MM.1S (cell line): ENCODE data around the gene EHMT2.

Experiments
- DNase-seq: peaks from one replicate; pipeline ENCODE4 v3.0.0-alpha.2; 2015
- H2AFZ ChIP-seq: fragments of 300-600 bp; sonication (generic); 2 replicates; pipeline ENCODE4 v1.6.0; 2016; ENCODE audit warnings: antibody characterized with exemption, low read length
- H3F3A ChIP-seq: fragments of 300-600 bp; sonication (generic); 2 replicates; pipeline ENCODE4 v1.6.1; 2016; ENCODE audit warnings: mild to moderate bottlenecking, antibody characterized with exemption, low read length, moderate library complexity, mixed read lengths; ENCODE audit not compliant: insufficient read depth
- H3K27ac ChIP-seq: fragments of 300-600 bp; sonication (generic); 2 replicates; pipeline ENCODE4 v1.5.1; 2016; ENCODE audit warnings: mild to moderate bottlenecking, low read length
- H3K27me3 ChIP-seq: fragments of 300-600 bp; sonication (generic); replicated peaks from 2 replicates; pipeline ENCODE4 v1.6.0; 2016; ENCODE audit warnings: low read length; ENCODE audit not compliant: insufficient read depth
- H3K36me3 ChIP-seq: fragments of 300-600 bp; sonication (generic); replicated peaks from 2 replicates; pipeline ENCODE4 v1.6.1; 2016; ENCODE audit warnings: mild to moderate bottlenecking, low read length, mixed read lengths; ENCODE audit not compliant: insufficient read depth
- H3K4me1 ChIP-seq: fragments of 300-600 bp; sonication (generic); 2 replicates; pipeline ENCODE4 v1.6.1; 2016; ENCODE audit warnings: low read length, mixed read lengths
- H3K4me2 ChIP-seq: fragments of 300-600 bp; sonication (generic); 2 replicates; pipeline ENCODE4 v1.6.0; 2016; ENCODE audit warnings: low read depth, low read length
- H3K4me3 ChIP-seq: fragments of 300-600 bp; sonication (generic); 2 replicates; pipeline ENCODE4 v1.5.1; 2016; ENCODE audit warnings: low read length, mixed read lengths
- H3K79me2 ChIP-seq: fragments of 300-600 bp; sonication (generic); 2 replicates; pipeline ENCODE4 v1.6.1; 2016; ENCODE audit warnings: mixed run types, low read length, mixed read lengths
- H3K9ac ChIP-seq: fragments of 300-600 bp; sonication (generic); 2 replicates; pipeline ENCODE4 v1.6.1; 2016; ENCODE audit warnings: low read length, mixed read lengths
- H3K9me2 ChIP-seq: fragments of 300-600 bp; sonication (generic); replicated peaks from 2 replicates; pipeline ENCODE4 v1.6.1; 2016; ENCODE audit warnings: mild to moderate bottlenecking, low read length, mixed read lengths; ENCODE audit not compliant: insufficient read depth
- H3K9me3 ChIP-seq: fragments of 300-600 bp; sonication (generic); replicated peaks from 2 replicates; pipeline ENCODE4 v1.6.1; 2016; ENCODE audit warnings: mild to moderate bottlenecking, low read length, mixed read lengths; ENCODE audit not compliant: insufficient read depth
- H4K20me1 ChIP-seq: fragments of 300-600 bp; sonication (generic); 2 replicates; pipeline ENCODE4 v1.6.1; 2016; ENCODE audit warnings: mild to moderate bottlenecking, low read length, moderate library complexity, mixed read lengths; ENCODE audit not compliant: insufficient read depth
- EZH2 ChIP-seq: fragments of 300-600 bp; sonication (generic); optimal IDR thresholded peaks from 2 replicates; pipeline ENCODE3; 2017; ENCODE audit warnings: low read depth, mild to moderate bottlenecking, antibody characterized with exemption, low read length, mixed read lengths
- EZH2phosphoT487 ChIP-seq: fragments of 300-600 bp; sonication (generic); IDR thresholded peaks from 2 replicates; pipeline ENCODE4 v1.6.1; 2018; ENCODE audit warnings: antibody characterized with exemption, low read length
- TF ChIP-seq, protein P1 (sequence below): fragments of 300-600 bp; sonication (generic); IDR thresholded peaks from 2 replicates; pipeline ENCODE4 v1.5.1; 2016; ENCODE audit warnings: antibody characterized with exemption, low read length, mixed read lengths

EHMT2 gene

DNA sequence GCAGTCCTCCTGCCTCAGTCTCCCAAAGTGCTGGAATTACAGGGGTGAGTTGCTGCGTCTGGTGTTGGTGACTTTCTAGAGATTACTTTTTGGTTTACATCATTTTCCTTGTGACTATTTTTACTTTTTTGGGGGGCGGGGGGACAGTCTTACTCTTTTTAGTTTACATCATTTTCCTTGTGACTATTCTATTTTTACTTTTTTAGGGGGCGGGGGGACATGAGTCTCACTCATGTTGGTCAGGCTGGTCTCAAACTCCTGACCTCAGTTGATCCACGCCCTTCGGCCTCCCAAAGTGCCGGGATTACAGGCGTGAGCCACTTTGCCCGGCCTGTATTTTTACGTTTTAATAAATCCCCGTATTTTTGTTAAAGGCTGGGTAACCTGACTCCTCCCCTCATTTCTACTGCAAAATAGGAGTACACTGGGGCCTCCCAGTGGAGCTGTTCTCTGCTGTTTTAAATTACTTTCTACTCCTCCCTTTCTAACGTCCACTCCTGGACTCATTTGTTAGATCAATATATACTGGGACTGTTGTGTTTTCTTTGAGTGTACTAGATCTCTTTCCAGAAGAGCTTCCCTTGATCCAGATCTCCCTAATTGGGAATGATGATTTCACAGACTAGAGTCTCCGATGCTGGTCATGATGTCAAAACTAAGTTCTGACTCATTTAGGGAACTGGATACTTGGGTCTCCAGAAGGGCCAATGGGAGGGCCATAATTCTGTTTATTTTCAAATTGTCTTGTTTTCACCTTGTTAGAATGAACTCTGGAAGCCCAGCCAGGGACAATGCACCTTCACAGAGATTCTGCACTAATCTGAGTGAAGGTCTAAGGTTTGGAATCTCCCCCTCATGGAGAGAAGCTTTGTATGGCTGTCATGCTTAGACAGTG is 60.8 kb downstream of the EHMT2 start:
- peak; percentile 29 for DNase-seq
- H3K27me3 ChIP-seq = no peaks in the 10 kb centered on the region
- peak overlapping the region; percentile 81; the same call in 1 of the 2 replicates for H3K27ac ChIP-seq
- H3K36me3 ChIP-seq = peaks cover 27% of the 10 kb centered on the region; the same call in 1 of the 2 replicates
- peaks cover 20% of the 10 kb centered on the region for H3K4me1 ChIP-seq
- TF ChIP-seq, protein P1, sequence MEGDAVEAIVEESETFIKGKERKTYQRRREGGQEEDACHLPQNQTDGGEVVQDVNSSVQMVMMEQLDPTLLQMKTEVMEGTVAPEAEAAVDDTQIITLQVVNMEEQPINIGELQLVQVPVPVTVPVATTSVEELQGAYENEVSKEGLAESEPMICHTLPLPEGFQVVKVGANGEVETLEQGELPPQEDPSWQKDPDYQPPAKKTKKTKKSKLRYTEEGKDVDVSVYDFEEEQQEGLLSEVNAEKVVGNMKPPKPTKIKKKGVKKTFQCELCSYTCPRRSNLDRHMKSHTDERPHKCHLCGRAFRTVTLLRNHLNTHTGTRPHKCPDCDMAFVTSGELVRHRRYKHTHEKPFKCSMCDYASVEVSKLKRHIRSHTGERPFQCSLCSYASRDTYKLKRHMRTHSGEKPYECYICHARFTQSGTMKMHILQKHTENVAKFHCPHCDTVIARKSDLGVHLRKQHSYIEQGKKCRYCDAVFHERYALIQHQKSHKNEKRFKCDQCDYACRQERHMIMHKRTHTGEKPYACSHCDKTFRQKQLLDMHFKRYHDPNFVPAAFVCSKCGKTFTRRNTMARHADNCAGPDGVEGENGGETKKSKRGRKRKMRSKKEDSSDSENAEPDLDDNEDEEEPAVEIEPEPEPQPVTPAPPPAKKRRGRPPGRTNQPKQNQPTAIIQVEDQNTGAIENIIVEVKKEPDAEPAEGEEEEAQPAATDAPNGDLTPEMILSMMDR = peak; percentile 20; the same call in 1 of the 2 replicates
- TF ChIP-seq EZH2phosphoT487 = no peak
- H4K20me1 ChIP-seq = peaks cover 27% of the 10 kb centered on the region
- peaks cover 45% of the 10 kb centered on the region for H3K79me2 ChIP-seq
- peaks cover 93% of the 10 kb centered on the region for H3F3A ChIP-seq
- H3K9me3 ChIP-seq = no peaks in the 10 kb centered on the region
- H3K9me2 ChIP-seq = no peaks in the 10 kb centered on the region
- H2AFZ ChIP-seq = no peak overlapping the region
- H3K4me2 ChIP-seq = peak overlapping the region; percentile 99
- peak overlapping the region; percentile 97 for H3K9ac ChIP-seq
- peak overlapping the region; percentile 98 for H3K4me3 ChIP-seq

DNA sequence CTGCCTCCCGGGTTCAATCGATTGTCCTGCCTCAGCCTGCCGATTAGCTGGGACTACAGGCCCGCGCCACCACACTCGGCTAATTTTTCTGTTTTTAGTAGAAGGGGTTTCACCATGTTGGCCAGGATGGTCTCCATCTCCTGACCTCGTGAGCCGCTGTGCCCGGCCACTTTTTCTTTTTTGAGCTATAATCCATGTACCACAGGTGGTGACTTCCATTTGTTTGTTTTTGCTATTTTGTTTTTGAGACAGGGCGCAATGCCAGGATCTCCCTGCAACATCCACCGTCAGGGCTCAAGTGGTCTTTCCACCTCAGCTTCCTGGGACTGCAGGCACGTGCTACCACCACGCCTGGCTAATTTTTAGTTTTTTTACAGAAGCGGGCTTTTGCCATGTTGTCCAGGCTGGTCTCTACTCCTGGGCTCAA is 61.4 kb downstream of the EHMT2 start:
- Histone ChIP-seq H3K79me2 (peaks cover 52% of the 10 kb centered on the region), H3K4me2 (peak overlapping the region; percentile 99), H3K4me1 (peaks cover 22% of the 10 kb centered on the region), H3K27ac (peak overlapping the region; percentile 81; the same call in 1 of the 2 replicates), H3F3A (peaks cover 93% of the 10 kb centered on the region), H3K9me3 (no peaks in the 10 kb centered on the region), H3K36me3 (peaks cover 27% of the 10 kb centered on the region; the same call in 1 of the 2 replicates), H3K9me2 (no peaks in the 10 kb centered on the region), H3K9ac (peak overlapping the region; percentile 97), H2AFZ (no peak overlapping the region), H3K4me3 (peak overlapping the region; percentile 98), H4K20me1 (peaks cover 27% of the 10 kb centered on the region), H3K27me3 (no peaks in the 10 kb centered on the region)
- TF ChIP-seq, protein P1 = no peak
- TF ChIP-seq EZH2 (no peak), EZH2phosphoT487 (no peak)
- no peak for DNase-seq

DNA sequence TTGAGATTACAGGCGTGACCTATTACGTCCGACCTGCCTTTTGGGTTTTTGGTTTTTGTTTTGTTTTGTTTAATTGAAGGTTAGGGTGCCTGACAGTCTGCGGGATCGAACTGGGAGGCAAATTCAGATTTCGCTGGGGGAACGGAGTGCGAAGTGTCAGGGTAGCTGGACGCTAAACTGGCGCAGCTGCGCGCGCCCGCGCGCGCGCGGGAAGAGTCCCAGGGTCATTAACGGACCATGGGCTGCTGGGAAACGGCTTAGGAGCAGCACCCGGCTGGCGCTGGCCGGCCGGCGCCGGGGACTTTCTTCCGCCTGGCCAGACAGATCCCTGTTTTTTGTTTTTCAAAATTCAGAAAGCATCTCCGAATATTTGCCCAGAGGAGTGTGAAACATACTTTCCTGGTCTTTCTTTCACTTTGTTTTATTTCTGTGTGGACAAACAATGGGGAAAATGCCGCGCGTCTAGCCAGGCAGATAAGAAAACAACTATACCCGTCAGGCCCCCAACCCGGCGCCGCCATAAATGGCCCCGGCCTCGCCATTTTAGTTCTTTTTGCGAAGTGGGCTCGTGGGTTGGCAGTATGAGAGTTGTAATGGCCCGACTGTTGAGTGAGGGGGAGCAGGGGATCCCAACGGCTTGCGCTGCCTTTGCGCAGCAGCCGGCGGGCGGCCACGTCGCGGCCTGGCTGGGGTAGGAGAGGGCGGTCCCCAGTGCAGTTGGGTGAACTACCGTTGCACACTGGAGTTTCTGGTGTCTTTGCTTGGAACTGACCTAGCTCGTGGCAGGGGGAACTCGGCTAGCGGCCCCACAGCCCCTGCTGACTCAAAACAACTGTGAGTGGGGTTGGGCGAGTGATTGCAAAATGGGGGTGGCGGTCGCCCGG is 62.9 kb downstream of the EHMT2 start:
- Histone ChIP-seq H3K4me2 (peak overlapping the region; percentile 99), H3K36me3 (peaks cover 26% of the 10 kb centered on the region; the same call in 1 of the 2 replicates), H3K79me2 (peaks cover 66% of the 10 kb centered on the region), H3K27ac (peak overlapping the region; percentile 81), H3K9me3 (no peaks in the 10 kb centered on the region), H2AFZ (peak overlapping the region; percentile 51; the same call in 1 of the 2 replicates), H4K20me1 (peaks cover 27% of the 10 kb centered on the region), H3K4me3 (peak overlapping the region; percentile 98), H3K4me1 (peaks cover 24% of the 10 kb centered on the region), H3K27me3 (no peaks in the 10 kb centered on the region), H3F3A (peaks cover 92% of the 10 kb centered on the region), H3K9me2 (no peaks in the 10 kb centered on the region), H3K9ac (peak overlapping the region; percentile 97)
- peak; percentile 90 for DNase-seq
- TF ChIP-seq EZH2phosphoT487 = no peak
- no peak for TF ChIP-seq EZH2
- TF ChIP-seq, protein P1 = no peak
